Liver (tissue), 9 donors: Measurements from ENCODE around the gene LSM4. TPM values are rescaled to one million over a fixed set of nuclear protein-coding genes. Genes with fewer than 3 reads are reported as not detected.
A peak's percentile ranks its signal among the peaks of the same experiment; 100 is the strongest.

Source experiments
- DNase-seq: peaks from one replicate; pipeline ENCODE4 v3.0.0-alpha.2; 2017; ENCODE audit warnings: low spot score
- H3K27ac ChIP-seq, 2 donors: one replicate each; pipeline ENCODE4 v1.7.0; 2013; ENCODE audit warnings: inconsistent platforms in 2 of 2, low read length in 2 of 2, control low read depth in 1 of 2, low read depth in 1 of 2, mild to moderate bottlenecking in 1 of 2
- H3K27me3 ChIP-seq, 4 donors: one replicate each; pipeline versions ENCODE4 v1.6.1 to v1.7.0; 2013; ENCODE audit warnings: low read length in 3 of 4, inconsistent platforms in 1 of 4, mild to moderate bottlenecking in 1 of 4, moderate library complexity in 1 of 4; ENCODE audit not compliant: control insufficient read depth in 4 of 4, insufficient read depth in 4 of 4
- H3K36me3 ChIP-seq, 4 donors: one replicate each; pipeline versions ENCODE4 v1.6.1 to v1.7.0; 2013; ENCODE audit warnings: low read length in 3 of 4, mild to moderate bottlenecking in 3 of 4, low read depth in 1 of 4, moderate library complexity in 1 of 4; ENCODE audit not compliant: control insufficient read depth in 4 of 4, insufficient read depth in 3 of 4
- H3K4me1 ChIP-seq, 4 donors: one replicate each; pipeline versions ENCODE4 v1.6.1 to v1.7.0; 2013; ENCODE audit warnings: low read length in 3 of 4, mild to moderate bottlenecking in 3 of 4, moderate library complexity in 1 of 4; ENCODE audit not compliant: control insufficient read depth in 4 of 4, insufficient read depth in 4 of 4
- H3K4me3 ChIP-seq, 3 donors: one replicate each; pipeline versions ENCODE4 v1.6.1 to v1.7.0; 2013; ENCODE audit warnings: low read length in 3 of 3, control low read depth in 1 of 3, low read depth in 1 of 3, mild to moderate bottlenecking in 1 of 3
- H3K9ac ChIP-seq, 2 donors: one replicate each; pipeline ENCODE4 v1.7.0; 2013; ENCODE audit warnings: low read length in 2 of 2, mild to moderate bottlenecking in 2 of 2, moderate library complexity in 2 of 2, control low read depth in 1 of 2, low read depth in 1 of 2
- H3K9me3 ChIP-seq, 4 donors: one replicate each; pipeline versions ENCODE4 v1.6.1 to v1.7.0; 2013; ENCODE audit warnings: low read length in 3 of 4; ENCODE audit not compliant: control insufficient read depth in 4 of 4
- ATF3 ChIP-seq: IDR thresholded peaks from 2 replicates; pipeline ENCODE4 v1.6.1; 2016; ENCODE audit warnings: antibody characterized with exemption
- EGR1 ChIP-seq, 2 donors: IDR thresholded peaks; 2 replicates each; pipeline ENCODE4 v1.6.1; 2016 to 2018; ENCODE audit warnings: antibody characterized with exemption in 2 of 2, low read depth in 2 of 2
- HNF4A ChIP-seq, 2 donors: conservative IDR thresholded peaks; 2 replicates each; pipeline ENCODE4 v1.6.1; 2016; ENCODE audit warnings: antibody characterized with exemption in 2 of 2, mild to moderate bottlenecking in 2 of 2
- HNF4G ChIP-seq: IDR thresholded peaks from 2 replicates; pipeline ENCODE4 v1.6.1; 2016; ENCODE audit warnings: antibody characterized with exemption
- JUND ChIP-seq, 2 donors: IDR thresholded peaks; 2 replicates each; pipeline ENCODE4 v1.6.1; 2016; ENCODE audit warnings: antibody characterized with exemption in 2 of 2
- MAX ChIP-seq: IDR thresholded peaks from 2 replicates; pipeline ENCODE4 v1.6.1; 2016; ENCODE audit warnings: antibody characterized with exemption
- NR2F2 ChIP-seq: IDR thresholded peaks from 2 replicates; pipeline ENCODE4 v1.6.1; 2016; ENCODE audit warnings: antibody characterized with exemption
- RAD21 ChIP-seq, 2 donors: IDR thresholded peaks; 2 replicates each; pipeline ENCODE4 v1.6.1; 2016; ENCODE audit warnings: antibody characterized with exemption in 2 of 2, mild to moderate bottlenecking in 2 of 2
- REST ChIP-seq: IDR thresholded peaks from 2 replicates; pipeline ENCODE4 v1.6.1; 2016; ENCODE audit warnings: antibody characterized with exemption, mild to moderate bottlenecking
- RXRA ChIP-seq, 2 donors: IDR thresholded peaks; 2 replicates each; pipeline ENCODE4 v1.6.1; 2017 to 2018; ENCODE audit warnings: antibody characterized with exemption in 2 of 2, mild to moderate bottlenecking in 1 of 2
- SP1 ChIP-seq: IDR thresholded peaks from 2 replicates; pipeline ENCODE4 v1.6.1; 2018; ENCODE audit warnings: antibody characterized with exemption, mild to moderate bottlenecking
- TAF1 ChIP-seq: conservative IDR thresholded peaks from 2 replicates; pipeline ENCODE4 v1.6.1; 2016; ENCODE audit warnings: antibody characterized with exemption, mild to moderate bottlenecking
- YY1 ChIP-seq: IDR thresholded peaks from 2 replicates; pipeline ENCODE4 v1.6.1; 2016; ENCODE audit warnings: antibody characterized with exemption, mild to moderate bottlenecking
- ZBTB33 ChIP-seq: IDR thresholded peaks from 2 replicates; pipeline ENCODE4 v1.6.1; 2016; ENCODE audit warnings: antibody characterized with exemption
- WGBS: extraction: QIAGEN DNeasy Blood & Tissue Kit; methylation state at CpG from one replicate; pipeline ENCODE4 v1.1.7; 2013; 5-methylcytosine and 5-hydroxymethylcytosine counted together
- polyA plus RNA-seq, 2 donors: library from polyadenylated mRNA; stranded (reverse) in 1 of 2; unstranded in 1 of 2; fragments of 200-250 nt in 1 of 2; fragments of >200 nt in 1 of 2; fragmentation: Nextera tagmentation in 1 of 2; extraction: Ambion mirVana in 1 of 2; gene quantifications; one replicate each; pipeline versions ENCODE4 v1.2.1 to v1.2.3, GENCODE V29; 2013 to 2015
- total RNA-seq, 2 donors: library from RNA; depleted of rRNA; stranded (reverse); fragments of >200 nt; gene quantifications; one replicate each; pipeline ENCODE4 v1.2.3, GENCODE V29; 2014
- donor health status: healthy.
- donor health status: healthy.
- donor health status: healthy.
- donor health status: healthy.
- donor health status: healthy.

The LSM4 gene
- total and polyA plus RNA-seq, 4 donors, result 42.4 to 100 (median 75.1) TPM

GRCh38 chr19:18368504-18369222 is 45.8 kb upstream of the LSM4 start:
- Histone ChIP-seq H3K4me1 (peaks cover under 1 to 6% (median 3%) of the 10 kb centered on the region in 4 donors), H3K27ac (no peak overlapping the region), H3K4me3 (no peak overlapping the region), H3K9me3 (no peaks in the 10 kb centered on the region), H3K9ac (no peak overlapping the region), H3K27me3 (no peaks in the 10 kb centered on the region), H3K36me3 (peaks cover 0 to 3% (median 1%) of the 10 kb centered on the region in 4 donors)
- 85% methylated on average over 15 of the region's 15 CpGs for WGBS
- TF ChIP-seq TAF1 (no peak), RAD21 (IDR thresholded peaks at IDR 0.05) (no peak), ATF3 (no peak), REST (no peak), MAX (no peak)
- DNase-seq, result no peak

- peaks cover 2 to 5% (median 3%) of the 10 kb centered on the region in 4 donors for H3K4me1 ChIP-seq
- no peak overlapping the region for H3K4me3 ChIP-seq
- DNase-seq, result no peak
- 85% methylated on average over 2 of the region's 2 CpGs for WGBS
- no peaks in the 10 kb centered on the region for H3K27me3 ChIP-seq
- peak overlapping the region; percentile 33 to 77 for H3K27ac ChIP-seq
- no peak for TF ChIP-seq EGR1 (IDR thresholded peaks at IDR 0.05; ENCODE audit: low read depth in 2 of 2)
- TF ChIP-seq SP1, result no peak
- H3K9ac ChIP-seq, result peak overlapping the region in 1 of 2 donors; percentile 31
- H3K9me3 ChIP-seq, result no peaks in the 10 kb centered on the region
- H3K36me3 ChIP-seq, result peaks cover 2 to 13% (median 8%) of the 10 kb centered on the region in 4 donors
Measured at GRCh38 chr19:18366021-18366435, 43.2 kb upstream of the LSM4 start.

GRCh38 chr19:18364826-18365528 is 42.1 kb upstream of the LSM4 start:
- peaks cover 2 to 13% (median 8%) of the 10 kb centered on the region in 4 donors for H3K36me3 ChIP-seq
- no peaks in the 10 kb centered on the region for H3K9me3 ChIP-seq
- WGBS, result 14% methylated on average over 15 of the region's 15 CpGs
- no peaks in the 10 kb centered on the region for H3K27me3 ChIP-seq
- peaks cover 2 to 5% (median 3%) of the 10 kb centered on the region in 4 donors for H3K4me1 ChIP-seq
- peak overlapping the region in 1 of 2 donors; percentile 29 for H3K9ac ChIP-seq
- peak overlapping the region; percentile 69 to 77 for H3K27ac ChIP-seq
- DNase-seq, result no peak
- H3K4me3 ChIP-seq, result no peak overlapping the region
- TF ChIP-seq SP1 (peak; percentile 66), REST (no peak), RAD21 (IDR thresholded peaks at IDR 0.05) (peak in 1 of 2 donors; percentile 12), HNF4A (conservative IDR thresholded peaks at IDR 0.05) (peak; percentile 52 to 65), ATF3 (peak; percentile 82), EGR1 (IDR thresholded peaks at IDR 0.05; ENCODE audit: low read depth in 2 of 2) (peak in 1 of 2 donors; percentile 67), YY1 (peak; percentile 20), TAF1 (no peak), JUND (IDR thresholded peaks at IDR 0.05) (peak; percentile 80 to 83), MAX (peak; percentile 69), RXRA (IDR thresholded peaks at IDR 0.05) (peak; percentile 80 to 89), HNF4G (no peak), ZBTB33 (peak; percentile 38), NR2F2 (peak; percentile 73)
